Astrocyte (in vitro differentiated cells and primary cell): ENCODE measurements around the gene ARL2BP. TPM values are rescaled to one million over a fixed set of nuclear protein-coding genes. Genes with fewer than 3 reads are reported as not detected.
A peak's percentile ranks its signal among the peaks of the same experiment; 100 is the strongest.

ENCODE experiments used
- DNase-seq: peaks from one replicate; pipeline ENCODE4 v3.0.0-alpha.2; 2010; ENCODE audit warnings: low read depth
- FAIRE-seq: peaks from 2 replicates; lab custom pipeline; 2011; peaks lifted over from hg19 to GRCh38; lab: Jason Lieb, UNC
- H2AFZ ChIP-seq: 2 replicates; pipeline ENCODE4 v1.6.0; 2012; ENCODE audit warnings: low read depth, low read length, inconsistent platforms
- H3K27ac ChIP-seq: 2 replicates; pipeline ENCODE4 v1.5.1; 2011; ENCODE audit warnings: low read depth, low read length, inconsistent platforms
- H3K27me3 ChIP-seq: 2 replicates; pipeline ENCODE4 v1.6.0; 2011; ENCODE audit warnings: low read length, inconsistent platforms; ENCODE audit not compliant: insufficient read depth
- H3K36me3 ChIP-seq: 2 replicates; pipeline ENCODE4 v1.5.1; 2011; ENCODE audit warnings: low read length, inconsistent platforms; ENCODE audit not compliant: insufficient read depth
- H3K4me1 ChIP-seq: 2 replicates; pipeline ENCODE4 v1.5.1; 2011; ENCODE audit warnings: low read length, inconsistent platforms; ENCODE audit not compliant: insufficient read depth
- H3K4me2 ChIP-seq: 2 replicates; pipeline ENCODE4 v1.6.0; 2012; ENCODE audit warnings: low read length, inconsistent platforms
- H3K4me3 ChIP-seq: 2 replicates; pipeline ENCODE4 v1.5.1; 2011; ENCODE audit warnings: low read depth, mild to moderate bottlenecking, low read length, inconsistent platforms; ENCODE audit not compliant: insufficient read depth
- H3K79me2 ChIP-seq: 2 replicates; pipeline ENCODE4 v1.6.0; 2012; ENCODE audit warnings: mild to moderate bottlenecking, low read length, inconsistent platforms; ENCODE audit not compliant: insufficient read depth
- H3K9ac ChIP-seq: 2 replicates; pipeline ENCODE4 v1.6.0; 2012; ENCODE audit warnings: mild to moderate bottlenecking, low read length, inconsistent platforms
- H3K9me3 ChIP-seq: 2 replicates; pipeline ENCODE4 v1.5.1; 2012; ENCODE audit warnings: low read depth, mild to moderate bottlenecking, low read length, inconsistent platforms; ENCODE audit not compliant: insufficient read depth
- H4K20me1 ChIP-seq: 2 replicates; pipeline ENCODE4 v1.6.0; 2012; ENCODE audit warnings: low read length, inconsistent platforms; ENCODE audit not compliant: insufficient read depth
- H3K27ac Mint-ChIP-seq: one replicate; pipeline ENCODE4 v1.8.0; 2021; ENCODE audit warnings: mild to moderate bottlenecking, mixed read lengths; ENCODE audit not compliant: unreplicated experiment
- H3K27me3 Mint-ChIP-seq: one replicate; pipeline ENCODE4 v1.8.0; 2021; ENCODE audit warnings: low read depth, mixed read lengths; ENCODE audit not compliant: unreplicated experiment
- H3K36me3 Mint-ChIP-seq: one replicate; pipeline ENCODE4 v1.8.0; 2021; ENCODE audit warnings: low read depth, mixed read lengths; ENCODE audit not compliant: unreplicated experiment
- H3K4me1 Mint-ChIP-seq: one replicate; pipeline ENCODE4 v1.8.0; 2021; ENCODE audit warnings: low read depth, mixed read lengths; ENCODE audit not compliant: unreplicated experiment
- H3K4me3 Mint-ChIP-seq: one replicate; pipeline ENCODE4 v1.8.0; 2021; ENCODE audit warnings: mild to moderate bottlenecking, moderate library complexity, mixed read lengths; ENCODE audit not compliant: unreplicated experiment
- H3K9me3 Mint-ChIP-seq: one replicate; pipeline ENCODE4 v1.8.0; 2021; ENCODE audit warnings: mild to moderate bottlenecking, mixed read lengths; ENCODE audit not compliant: unreplicated experiment
- CTCF ChIP-seq: IDR thresholded peaks from 2 replicates; pipeline ENCODE4 v1.5.1; 2011; ENCODE audit warnings: low read depth, mild to moderate bottlenecking, inconsistent platforms, low read length, moderate library complexity; ENCODE audit not compliant: insufficient read depth
- EZH2 ChIP-seq: IDR thresholded peaks from 2 replicates; pipeline ENCODE4 v1.6.1; 2012; ENCODE audit warnings: mild to moderate bottlenecking, low read length, inconsistent platforms; ENCODE audit not compliant: insufficient read depth
- total RNA-seq: library from RNA; stranded (reverse); gene quantifications from 2 replicates; pipeline ENCODE4 v1.2.1, GENCODE V29; 2021

ARL2BP gene
- total RNA-seq, 1 donor from 2014 or later: 71.1 TPM

GRCh38 chr16:57289391-57290257 lies 44.6 kb downstream of the ARL2BP start:
- no peak overlapping the region for H3K4me3 Mint-ChIP-seq
- H3K27me3 Mint-ChIP-seq: peaks cover 8% of the 10 kb centered on the region

GRCh38 chr16:57297856-57298255 lies 52.8 kb downstream of the ARL2BP start:
- Mint-ChIP-seq H3K36me3 (no peaks in the 10 kb centered on the region), H3K4me1 (no peaks in the 10 kb centered on the region), H3K4me3 (peak overlapping the region; percentile 0), H3K27me3 (no peaks in the 10 kb centered on the region), H3K27ac (no peak overlapping the region), H3K9me3 (no peaks in the 10 kb centered on the region)
- peaks cover 2% of the 10 kb centered on the region for H3K27me3 ChIP-seq
- H3K79me2 ChIP-seq: no peaks in the 10 kb centered on the region
- H3K4me2 ChIP-seq: no peak overlapping the region
- no peaks in the 10 kb centered on the region for H3K9me3 ChIP-seq
- no peak overlapping the region for H3K4me3 ChIP-seq
- no peaks in the 10 kb centered on the region for H4K20me1 ChIP-seq
- TF ChIP-seq CTCF (no peak), EZH2 (no peak)
- no peak for DNase-seq
- H3K36me3 ChIP-seq: no peaks in the 10 kb centered on the region
- no peak overlapping the region for H3K9ac ChIP-seq
- H3K27ac ChIP-seq: no peak overlapping the region
- no peak for FAIRE-seq
- H3K4me1 ChIP-seq: peaks cover 11% of the 10 kb centered on the region
- H2AFZ ChIP-seq: no peak overlapping the region

More at GRCh38 chr16:57289391-57290257, 44.6 kb downstream of the ARL2BP start:
- H3K27me3 ChIP-seq: peaks cover 7% of the 10 kb centered on the region
- FAIRE-seq (no peak), DNase-seq (no peak)
- Mint-ChIP-seq H3K4me1 (peaks cover 10% of the 10 kb centered on the region), H3K27ac (peak overlapping the region; percentile 53), H3K9me3 (no peaks in the 10 kb centered on the region), H3K36me3 (no peaks in the 10 kb centered on the region)
- no peak for TF ChIP-seq EZH2
- TF ChIP-seq CTCF: no peak
- no peaks in the 10 kb centered on the region for H3K36me3 ChIP-seq
- H3K9me3 ChIP-seq: no peaks in the 10 kb centered on the region
- H3K4me3 ChIP-seq: no peak overlapping the region
- H3K79me2 ChIP-seq: no peaks in the 10 kb centered on the region
- no peak overlapping the region for H3K27ac ChIP-seq
- no peaks in the 10 kb centered on the region for H4K20me1 ChIP-seq
- H3K4me2 ChIP-seq: no peak overlapping the region
- no peak overlapping the region for H2AFZ ChIP-seq
- no peak overlapping the region for H3K9ac ChIP-seq
- H3K4me1 ChIP-seq: peaks cover 5% of the 10 kb centered on the region
